HS-5 (cell line): ENCODE measurements around the gene NUTM2E.
"Not testable (repeated sequence)": the region's sequence is repeated elsewhere in the genome, so short reads cannot be mapped to it uniquely, and the experiment has no call there.

Experiments
- DNase-seq: peaks from one replicate; pipeline ENCODE4 v3.0.0-alpha.2; 2012; ENCODE audit warnings: low read depth

The NUTM2E gene, protein sequence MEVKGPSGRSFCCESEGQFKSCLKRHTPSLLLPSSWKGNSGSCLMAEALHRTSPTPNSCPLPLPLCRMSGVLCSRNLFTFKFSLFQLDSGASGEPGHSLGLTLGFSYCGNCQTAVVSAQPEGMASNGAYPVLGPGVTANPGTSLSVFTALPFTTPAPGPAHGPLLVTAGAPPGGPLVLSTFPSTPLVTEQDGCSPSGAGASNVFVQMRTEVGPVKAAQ (N-terminal part only)

GRCh38 chr10:79826496-79827215 is at the start of gene NUTM2E:
TSS of gene NUTM2E (plus strand) at chr10:79826739. CDS start at chr10:79841741, 15,002 bp downstream.
- peak; percentile 34 for DNase-seq

- not testable (repeated sequence) for DNase-seq
Observed at GRCh38 chr10:79777997-79778396, 48.5 kb upstream of the NUTM2E start.

DNA sequence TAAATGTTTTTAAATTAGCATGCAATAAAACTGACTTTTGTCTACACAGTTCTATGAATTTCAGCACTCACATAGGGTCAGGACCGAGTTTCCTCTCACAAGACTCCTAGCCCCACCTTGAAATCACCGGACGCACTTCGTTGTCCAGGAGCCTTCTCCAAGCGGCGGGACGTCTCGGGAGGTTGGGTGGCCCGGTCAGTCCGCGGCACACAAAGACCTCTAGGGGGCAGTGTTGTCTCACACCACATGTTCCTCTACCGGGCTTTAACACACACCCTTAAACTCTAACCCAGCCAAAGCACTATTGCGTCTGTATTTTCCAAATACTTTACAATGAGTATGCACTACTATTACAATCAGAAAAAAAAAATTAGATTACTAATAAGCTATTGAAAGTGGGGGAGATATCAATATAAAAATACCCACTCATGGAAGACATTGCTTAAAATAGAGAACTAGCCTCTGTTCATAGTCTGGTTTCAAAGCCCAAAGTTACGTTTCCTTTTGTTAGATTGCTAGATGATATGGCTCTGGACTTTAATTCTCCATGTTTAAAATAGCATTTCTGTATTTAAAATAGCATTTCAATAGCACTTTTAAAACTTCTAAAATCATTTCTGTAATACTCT is 47.1 kb upstream of the NUTM2E start:
- DNase-seq: not testable (repeated sequence)

- not testable (repeated sequence) for DNase-seq
Observed at GRCh38 chr10:79779992-79780391, 46.5 kb upstream of the NUTM2E start.

DNA sequence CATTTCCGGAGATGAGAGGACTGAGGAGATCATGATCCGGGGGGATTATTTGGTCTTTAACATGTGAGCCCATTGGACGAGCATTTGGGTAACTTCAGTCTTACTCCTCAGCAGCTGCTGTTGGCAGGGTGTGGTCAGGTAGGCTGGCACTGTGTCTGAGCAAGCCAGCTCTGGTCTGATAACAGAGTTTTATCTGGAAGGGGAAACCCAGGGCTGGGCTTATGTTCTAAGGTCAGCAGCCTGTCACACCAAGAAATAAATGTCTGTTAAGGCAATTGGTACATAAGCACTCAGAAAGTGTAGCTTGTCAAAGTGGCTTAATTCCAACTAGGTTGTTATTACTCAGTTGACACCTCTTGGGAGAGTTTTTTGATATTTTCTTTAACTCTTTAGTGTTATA is 45.0 kb upstream of the NUTM2E start:
- DNase-seq: not testable (repeated sequence)

DNA sequence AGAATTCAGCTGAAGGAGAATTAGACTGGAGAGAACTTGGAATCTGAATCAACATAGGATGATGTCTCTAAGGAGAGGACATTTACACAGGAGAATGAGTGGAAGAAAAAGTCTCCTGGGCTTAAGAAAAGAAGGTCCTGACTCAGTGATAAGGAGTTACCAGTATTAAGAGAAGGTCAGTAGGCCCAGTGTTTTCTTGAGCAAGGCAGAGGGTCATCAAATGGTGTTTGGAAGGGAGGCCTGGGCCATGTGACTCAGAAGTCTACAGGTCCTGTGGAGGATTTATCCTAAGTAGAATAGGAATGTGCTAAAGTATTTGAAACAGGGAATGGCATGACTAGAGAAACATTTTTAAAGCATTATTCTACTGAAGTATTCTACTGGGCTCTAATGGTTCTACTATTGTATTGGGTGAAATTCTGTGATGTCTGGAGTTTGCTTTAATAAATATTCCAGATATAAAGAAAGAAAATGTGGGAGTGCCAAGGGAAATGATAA is 39.0 kb upstream of the NUTM2E start:
- not testable (repeated sequence) for DNase-seq

- DNase-seq: not testable (repeated sequence)
Observed at GRCh38 chr10:79789351-79789750, 37.2 kb upstream of the NUTM2E start.

DNA sequence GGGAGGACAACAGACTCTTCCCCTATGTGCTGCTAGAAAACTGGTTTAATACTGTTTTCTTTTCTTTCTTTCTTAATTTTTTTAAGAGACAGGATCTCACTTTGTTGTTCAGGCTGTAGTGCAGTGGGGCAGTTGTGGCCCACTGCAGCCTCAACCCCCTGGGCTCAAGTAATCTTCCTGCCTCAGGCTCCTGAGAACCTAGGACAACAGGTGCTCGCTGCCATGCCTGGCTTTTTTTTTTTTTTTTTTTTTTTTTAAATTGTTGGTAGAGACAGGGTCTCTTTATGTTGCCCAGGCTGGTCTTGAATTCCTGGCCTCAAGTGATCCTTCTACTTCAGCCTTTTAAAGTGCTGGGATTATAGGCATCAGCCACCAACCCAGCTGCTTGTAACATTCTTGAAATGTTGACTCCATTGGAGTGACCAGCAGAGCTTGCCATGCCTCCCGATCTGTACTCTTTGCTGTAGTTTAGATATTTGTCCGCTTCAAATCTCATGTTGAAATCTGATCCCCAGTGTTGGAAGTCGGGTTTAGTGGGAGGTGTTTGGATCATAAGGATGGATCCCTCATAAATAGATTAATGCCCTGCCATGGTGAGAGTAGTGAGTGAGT is 34.5 kb upstream of the NUTM2E start:
- not testable (repeated sequence) for DNase-seq

- not testable (repeated sequence) for DNase-seq
Observed at GRCh38 chr10:79799337-79799736, 27.2 kb upstream of the NUTM2E start.

- not testable (repeated sequence) for DNase-seq
Observed at GRCh38 chr10:79805857-79806256, 20.7 kb upstream of the NUTM2E start.

GRCh38 chr10:79811895-79812294 is 14.6 kb upstream of the NUTM2E start:
- DNase-seq: not testable (repeated sequence)

DNA sequence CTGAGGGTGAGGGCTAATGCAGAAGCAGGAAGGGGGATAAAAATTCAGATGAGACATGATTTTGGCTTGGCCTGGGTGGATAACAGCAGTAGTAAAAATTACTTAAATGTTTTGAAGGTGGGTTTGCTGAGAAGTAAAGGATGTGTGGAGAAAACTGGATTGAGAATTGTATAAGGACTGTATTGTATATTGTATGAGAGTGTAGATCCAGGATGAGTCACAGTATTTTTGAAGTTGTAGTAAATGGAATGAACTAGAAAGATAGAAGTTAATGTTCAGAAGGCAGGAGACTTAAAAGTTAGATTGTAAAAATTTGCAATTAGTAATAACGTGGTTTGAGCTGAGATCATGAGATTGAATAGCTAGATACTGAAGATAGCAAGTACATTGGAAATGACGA is 10.2 kb upstream of the NUTM2E start:
- DNase-seq: not testable (repeated sequence)

DNA sequence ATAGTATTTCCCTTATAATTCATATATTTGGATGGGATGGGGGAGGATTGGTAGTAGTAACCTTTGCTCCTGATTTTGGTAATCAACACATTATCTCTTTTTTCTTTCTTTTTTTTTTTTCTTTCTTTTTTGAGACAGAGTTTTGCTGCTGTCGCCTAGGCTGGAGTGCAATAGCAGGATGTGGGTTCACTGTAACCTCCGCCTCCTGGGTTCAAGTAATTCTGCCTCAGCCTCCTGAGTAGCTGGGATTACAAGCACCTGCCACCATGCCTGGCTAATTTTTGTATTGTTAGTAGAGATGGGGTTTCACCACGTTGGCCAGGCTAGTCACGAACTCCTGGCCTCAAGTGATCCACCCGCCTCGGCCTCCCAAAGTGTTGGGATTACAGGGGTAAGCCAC is 3.2 kb upstream of the NUTM2E start:
- DNase-seq: not testable (repeated sequence)

DNA sequence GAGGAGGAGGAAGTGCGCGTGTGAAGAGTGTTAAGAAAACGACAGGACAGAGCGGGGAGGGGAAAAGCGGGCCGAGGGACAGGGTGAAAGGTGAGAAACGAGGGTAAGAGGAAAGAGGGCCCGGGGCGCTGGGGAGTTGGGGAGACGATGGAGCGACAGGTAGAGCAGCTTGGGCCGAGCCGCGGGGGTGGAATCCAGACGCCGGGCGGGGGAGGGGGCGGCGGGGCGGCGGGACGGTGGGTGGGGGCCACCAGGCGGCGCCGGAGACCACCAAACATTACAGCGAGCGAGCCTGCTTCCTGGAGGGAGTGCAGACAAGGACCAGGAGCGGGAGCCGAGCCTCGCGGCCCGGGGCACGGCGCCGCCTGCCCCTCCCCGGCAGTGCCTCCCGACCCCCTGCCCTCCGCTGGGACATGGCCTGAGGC is 940 bp upstream of the NUTM2E start:
- DNase-seq: not testable (repeated sequence)

DNA sequence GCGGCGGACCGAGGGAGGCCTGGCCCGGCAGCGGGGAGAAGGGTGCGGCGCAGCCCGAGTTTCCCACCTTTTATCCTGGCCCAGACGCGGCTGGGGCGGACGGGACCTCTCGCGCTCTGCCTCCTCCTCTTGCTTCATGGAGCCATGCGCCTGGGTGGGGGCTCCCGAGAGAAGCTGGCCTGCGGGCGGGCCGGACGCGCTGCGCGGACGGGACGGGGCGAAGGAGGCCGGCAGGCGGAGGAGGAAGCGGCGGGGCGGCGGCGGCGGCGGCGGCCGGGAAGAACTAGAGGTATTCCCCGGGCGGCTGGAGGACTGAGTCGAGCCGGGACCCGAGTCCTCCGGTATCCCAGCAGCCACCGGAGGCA is 426 bp upstream of the NUTM2E start:
- not testable (repeated sequence) for DNase-seq

- not testable (repeated sequence) for DNase-seq
Observed at GRCh38 chr10:79833833-79834232, 7.3 kb downstream of the NUTM2E start.

GRCh38 chr10:79835891-79836290 is 9.4 kb downstream of the NUTM2E start:
- DNase-seq: not testable (repeated sequence)

- DNase-seq: not testable (repeated sequence)
Observed at GRCh38 chr10:79836891-79837290, 10.4 kb downstream of the NUTM2E start.

DNA sequence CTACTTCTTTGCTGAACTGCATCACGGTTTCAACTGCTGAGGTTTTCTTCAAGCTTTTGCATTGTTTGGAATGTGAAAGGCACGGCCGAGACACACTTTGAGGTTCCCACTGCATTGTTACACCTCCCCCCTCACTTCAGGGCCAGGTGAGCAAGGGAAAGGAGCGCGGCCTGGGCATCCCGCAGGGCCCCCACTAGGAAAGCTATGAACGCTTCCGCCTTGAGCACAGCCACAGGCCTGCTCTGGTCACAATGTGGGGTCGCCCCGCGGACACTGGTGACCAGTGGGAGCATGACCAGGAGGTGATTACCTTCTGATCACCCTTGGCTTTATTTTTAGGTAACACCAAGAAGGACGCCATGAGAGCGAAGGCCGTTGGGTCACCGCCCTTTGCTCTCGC is 11.9 kb downstream of the NUTM2E start:
- DNase-seq: not testable (repeated sequence)

DNA sequence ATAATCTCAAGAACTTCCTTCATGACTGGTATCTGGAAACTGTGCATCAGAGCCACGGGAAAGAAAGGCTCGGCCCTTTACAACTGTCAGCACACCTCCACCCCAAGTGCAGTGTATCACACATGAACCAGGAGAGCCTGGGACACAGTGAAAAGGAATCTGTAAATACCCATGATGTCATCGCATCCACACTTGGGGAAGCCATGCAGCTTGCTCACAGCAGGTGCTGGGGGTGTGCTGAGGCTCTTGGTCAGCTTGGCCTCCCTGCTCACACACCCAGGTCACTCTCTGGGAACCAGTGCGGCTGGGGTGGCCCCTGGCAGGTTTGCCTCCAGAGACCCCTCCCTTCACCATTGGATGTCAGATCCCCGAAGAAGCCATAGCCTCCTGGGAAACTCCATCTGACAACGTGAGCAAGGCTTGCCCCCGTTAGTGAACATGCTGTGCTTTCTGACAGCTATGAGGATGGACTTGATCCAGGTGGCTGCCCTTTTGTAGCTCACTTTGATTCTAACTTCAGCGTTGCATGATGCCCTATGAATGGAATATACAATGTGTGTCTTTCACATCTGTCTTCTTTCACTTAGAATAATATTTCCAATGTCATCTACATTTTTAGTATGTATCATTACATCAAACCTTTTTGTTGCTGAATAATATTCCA is 26.8 kb downstream of the NUTM2E start:
- not testable (repeated sequence) for DNase-seq

- DNase-seq: not testable (repeated sequence)
Observed at GRCh38 chr10:79862269-79862668, 35.7 kb downstream of the NUTM2E start.

DNA sequence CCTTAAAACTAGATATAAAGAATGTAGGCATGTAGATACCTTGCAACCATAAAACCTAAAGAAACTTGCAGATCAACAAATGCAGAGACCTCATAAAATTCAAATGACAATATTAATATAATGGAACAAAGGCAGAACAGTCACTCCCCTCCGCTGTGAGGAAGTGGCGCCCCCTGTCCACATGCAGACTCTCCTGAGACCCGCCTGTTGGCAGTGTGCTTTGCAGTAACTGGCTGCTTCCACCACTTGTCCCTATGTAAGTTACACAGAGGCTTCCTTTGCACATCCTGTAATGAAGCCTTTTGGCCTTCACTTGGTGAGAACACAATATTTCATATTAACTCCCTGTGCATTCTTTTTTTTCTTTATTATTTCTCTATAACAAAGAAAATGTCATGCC is 36.3 kb downstream of the NUTM2E start:
- DNase-seq: not testable (repeated sequence)
